NOMO-1 (cell line): ENCODE data around the gene RPGR.
A peak's percentile ranks its signal among the peaks of the same experiment; 100 is the strongest.

Experiments
- DNase-seq, 2 experiments: peaks; one replicate each; lab custom pipeline; 2025; ENCODE audit not compliant: unreplicated experiment in 2 of 2; lab: John Stamatoyannopoulos, UW

RPGR gene, protein sequence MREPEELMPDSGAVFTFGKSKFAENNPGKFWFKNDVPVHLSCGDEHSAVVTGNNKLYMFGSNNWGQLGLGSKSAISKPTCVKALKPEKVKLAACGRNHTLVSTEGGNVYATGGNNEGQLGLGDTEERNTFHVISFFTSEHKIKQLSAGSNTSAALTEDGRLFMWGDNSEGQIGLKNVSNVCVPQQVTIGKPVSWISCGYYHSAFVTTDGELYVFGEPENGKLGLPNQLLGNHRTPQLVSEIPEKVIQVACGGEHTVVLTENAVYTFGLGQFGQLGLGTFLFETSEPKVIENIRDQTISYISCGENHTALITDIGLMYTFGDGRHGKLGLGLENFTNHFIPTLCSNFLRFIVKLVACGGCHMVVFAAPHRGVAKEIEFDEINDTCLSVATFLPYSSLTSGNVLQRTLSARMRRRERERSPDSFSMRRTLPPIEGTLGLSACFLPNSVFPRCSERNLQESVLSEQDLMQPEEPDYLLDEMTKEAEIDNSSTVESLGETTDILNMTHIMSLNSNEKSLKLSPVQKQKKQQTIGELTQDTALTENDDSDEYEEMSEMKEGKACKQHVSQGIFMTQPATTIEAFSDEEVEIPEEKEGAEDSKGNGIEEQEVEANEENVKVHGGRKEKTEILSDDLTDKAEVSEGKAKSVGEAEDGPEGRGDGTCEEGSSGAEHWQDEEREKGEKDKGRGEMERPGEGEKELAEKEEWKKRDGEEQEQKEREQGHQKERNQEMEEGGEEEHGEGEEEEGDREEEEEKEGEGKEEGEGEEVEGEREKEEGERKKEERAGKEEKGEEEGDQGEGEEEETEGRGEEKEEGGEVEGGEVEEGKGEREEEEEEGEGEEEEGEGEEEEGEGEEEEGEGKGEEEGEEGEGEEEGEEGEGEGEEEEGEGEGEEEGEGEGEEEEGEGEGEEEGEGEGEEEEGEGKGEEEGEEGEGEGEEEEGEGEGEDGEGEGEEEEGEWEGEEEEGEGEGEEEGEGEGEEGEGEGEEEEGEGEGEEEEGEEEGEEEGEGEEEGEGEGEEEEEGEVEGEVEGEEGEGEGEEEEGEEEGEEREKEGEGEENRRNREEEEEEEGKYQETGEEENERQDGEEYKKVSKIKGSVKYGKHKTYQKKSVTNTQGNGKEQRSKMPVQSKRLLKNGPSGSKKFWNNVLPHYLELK

DNA sequence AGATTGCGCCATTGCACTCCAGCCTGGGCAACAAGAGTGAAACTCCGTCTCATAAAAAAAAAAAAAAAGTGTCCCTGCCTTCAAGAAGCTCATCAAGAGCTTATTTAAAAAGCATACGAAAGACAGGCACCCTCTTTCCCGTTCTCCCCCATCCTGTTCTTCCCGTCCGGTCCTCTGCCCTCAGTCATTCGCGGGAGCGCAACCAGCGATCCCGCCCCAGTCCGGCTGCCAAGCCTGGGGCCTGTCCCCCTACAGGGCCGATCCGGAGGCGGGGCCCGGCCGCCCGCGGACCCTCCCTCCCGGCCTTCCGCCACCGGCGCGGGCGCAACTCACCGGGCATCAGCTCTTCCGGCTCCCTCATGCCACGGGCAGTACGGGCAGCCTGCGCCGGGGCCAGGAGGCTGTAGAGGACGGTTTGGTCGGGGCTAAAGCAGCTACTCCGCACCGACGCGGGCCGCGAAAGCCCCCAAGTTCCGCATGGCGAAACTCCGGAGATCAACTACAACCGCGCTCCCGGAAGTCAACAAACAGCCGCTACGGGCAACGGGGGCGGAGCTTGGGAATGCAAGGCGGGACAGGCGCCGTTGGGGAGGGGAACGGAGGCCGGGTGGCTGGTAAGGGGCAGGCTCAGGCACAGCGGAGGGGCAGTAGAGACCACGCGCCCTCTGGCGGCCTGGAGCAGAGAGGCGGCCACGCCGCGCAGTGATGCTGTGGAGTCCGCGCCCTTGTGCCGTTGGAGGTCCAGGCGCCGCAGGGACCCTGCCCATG is at the start of gene RPGR:
Gene RPGR, minus strand, starts transcription at position 503 of the 768 bp plus-strand sequence. Its CDS starts 142 bp downstream, at position 361.
- peak; percentile 81 to 91 for DNase-seq

DNA sequence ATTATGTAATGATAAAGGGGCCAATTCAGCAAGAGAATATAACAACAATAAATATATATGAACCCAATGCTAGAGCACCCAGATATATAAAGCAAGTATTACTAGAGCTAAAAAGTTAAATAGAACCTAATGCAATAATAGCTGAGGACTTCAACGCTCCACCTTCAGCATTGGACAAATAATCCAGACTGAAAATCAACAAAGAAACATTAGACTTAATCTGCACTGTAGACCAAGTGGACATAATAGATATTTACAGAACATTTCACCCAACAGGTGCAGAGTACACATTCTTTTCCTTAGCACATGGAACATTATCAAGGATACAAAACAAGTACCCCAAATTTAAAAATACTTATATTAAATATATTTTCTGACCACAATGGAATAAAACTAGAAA is 49.4 kb upstream of the RPGR start:
- no peak for DNase-seq

DNA sequence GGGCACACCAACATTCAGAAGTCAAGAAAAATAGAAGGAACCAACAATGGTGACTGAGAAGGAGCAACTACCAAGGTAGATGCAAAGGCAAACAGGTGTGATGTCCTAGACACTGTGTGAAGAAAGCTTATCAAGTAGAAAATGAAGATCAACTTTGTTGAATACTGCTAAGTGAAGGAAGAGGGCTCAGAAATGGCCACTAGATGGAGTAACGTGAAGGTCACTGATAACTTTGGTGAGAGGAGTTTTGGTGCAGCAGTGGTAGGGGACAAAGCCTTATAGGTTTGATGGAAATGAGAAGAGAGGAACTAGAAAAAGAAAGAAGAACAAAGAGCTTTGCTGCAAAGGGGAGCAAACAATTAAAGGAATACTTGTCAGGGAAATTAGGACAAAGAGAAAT is 48.6 kb upstream of the RPGR start:
- peak; percentile 11 to 44 for DNase-seq

DNA sequence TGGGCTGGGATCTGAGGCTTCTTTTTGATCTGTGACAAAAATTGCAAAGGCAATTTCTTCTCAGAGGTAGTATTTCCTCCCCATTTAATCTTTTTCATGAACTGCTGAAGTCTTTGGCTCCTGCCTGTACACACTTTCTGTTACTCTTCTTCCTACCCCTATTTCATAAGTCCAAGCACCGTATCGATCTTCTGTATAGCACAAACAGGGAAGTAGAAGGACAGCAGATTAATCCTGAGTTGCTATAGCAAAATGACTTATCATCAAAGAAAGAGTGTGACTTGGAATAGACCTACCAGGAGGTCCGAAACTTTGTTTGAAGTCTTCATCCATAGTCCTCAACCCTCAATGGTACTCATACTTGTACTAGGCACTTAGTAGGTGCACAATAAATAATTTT is 47.1 kb upstream of the RPGR start:
- DNase-seq, result no peak

DNA sequence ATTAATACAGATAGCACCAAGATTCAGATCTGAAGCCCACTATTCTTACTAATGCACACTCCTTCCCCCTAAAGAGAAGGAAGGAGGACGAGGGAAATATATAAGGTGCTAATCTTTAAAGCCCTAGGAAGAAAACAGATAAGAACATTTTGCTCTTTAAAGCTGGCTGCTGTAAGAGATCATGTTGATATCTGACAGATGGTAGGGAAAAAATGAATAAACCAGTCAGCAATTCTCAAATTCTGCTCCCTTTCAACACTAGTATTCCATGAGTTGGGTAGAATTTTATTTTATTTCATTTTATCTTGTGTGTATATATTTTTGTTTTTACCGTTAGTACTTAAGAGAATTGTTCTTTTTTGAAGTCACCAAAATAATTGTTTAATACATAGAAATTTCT is 44.3 kb upstream of the RPGR start:
- no peak for DNase-seq

DNA sequence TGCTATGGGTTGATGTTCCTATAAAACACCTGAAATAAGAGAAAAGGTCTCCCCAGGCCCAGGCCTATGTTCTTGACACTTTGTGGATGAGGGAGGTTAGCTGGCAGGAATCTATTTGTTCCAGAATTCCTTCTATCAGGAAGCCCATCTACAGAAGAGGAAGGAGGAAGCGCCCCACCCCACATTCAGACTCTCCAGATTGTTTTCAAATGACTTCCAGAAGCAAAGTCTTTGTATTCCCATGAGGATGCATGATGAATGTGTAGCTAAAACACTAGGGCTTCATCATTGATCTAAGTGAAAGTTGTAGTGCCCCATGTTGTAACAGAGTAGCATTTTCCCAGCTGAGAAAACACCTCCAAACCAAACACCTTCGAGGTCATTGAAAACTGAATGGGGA is 41.5 kb upstream of the RPGR start:
- no peak for DNase-seq

DNA sequence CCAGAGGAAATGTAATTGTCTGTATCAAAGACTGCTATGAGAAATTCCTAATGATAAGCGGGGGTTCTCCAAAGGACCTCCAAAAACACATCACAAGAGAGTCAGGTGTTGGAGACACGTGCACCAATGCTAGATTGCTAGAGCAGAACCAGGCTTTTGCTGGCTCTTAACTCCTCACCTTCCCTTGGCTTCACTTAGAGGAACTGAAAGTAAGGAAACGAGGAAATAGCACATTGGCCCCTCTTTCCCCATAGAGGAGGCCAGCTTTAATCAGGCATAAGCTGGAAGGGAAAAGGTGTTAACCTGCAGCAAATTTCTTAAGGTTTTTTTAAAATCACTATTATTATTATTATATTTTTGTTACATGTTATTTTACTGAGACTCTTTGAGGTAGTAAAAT is 38.6 kb upstream of the RPGR start:
- DNase-seq, result peak; percentile 76 to 81

DNA sequence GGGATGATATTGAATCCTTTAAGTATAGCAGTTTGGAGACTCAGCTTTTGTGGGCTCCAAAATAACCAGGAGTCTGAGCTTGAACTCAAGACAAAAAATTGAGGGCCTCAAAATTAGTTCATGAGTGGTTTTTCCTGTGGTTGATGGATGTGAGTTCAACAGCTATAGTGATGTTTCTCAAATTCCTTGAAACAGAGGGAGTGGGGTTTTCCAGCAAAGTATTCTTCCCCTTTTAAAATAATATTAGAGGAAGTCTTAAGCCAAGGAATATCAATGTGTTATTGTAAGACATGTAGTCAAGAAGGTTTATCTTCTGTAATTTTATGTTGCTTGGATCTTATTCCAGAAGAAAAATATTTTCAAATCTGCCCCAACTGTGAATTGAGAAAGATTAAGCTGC is 35.7 kb upstream of the RPGR start:
- DNase-seq, result no peak

DNA sequence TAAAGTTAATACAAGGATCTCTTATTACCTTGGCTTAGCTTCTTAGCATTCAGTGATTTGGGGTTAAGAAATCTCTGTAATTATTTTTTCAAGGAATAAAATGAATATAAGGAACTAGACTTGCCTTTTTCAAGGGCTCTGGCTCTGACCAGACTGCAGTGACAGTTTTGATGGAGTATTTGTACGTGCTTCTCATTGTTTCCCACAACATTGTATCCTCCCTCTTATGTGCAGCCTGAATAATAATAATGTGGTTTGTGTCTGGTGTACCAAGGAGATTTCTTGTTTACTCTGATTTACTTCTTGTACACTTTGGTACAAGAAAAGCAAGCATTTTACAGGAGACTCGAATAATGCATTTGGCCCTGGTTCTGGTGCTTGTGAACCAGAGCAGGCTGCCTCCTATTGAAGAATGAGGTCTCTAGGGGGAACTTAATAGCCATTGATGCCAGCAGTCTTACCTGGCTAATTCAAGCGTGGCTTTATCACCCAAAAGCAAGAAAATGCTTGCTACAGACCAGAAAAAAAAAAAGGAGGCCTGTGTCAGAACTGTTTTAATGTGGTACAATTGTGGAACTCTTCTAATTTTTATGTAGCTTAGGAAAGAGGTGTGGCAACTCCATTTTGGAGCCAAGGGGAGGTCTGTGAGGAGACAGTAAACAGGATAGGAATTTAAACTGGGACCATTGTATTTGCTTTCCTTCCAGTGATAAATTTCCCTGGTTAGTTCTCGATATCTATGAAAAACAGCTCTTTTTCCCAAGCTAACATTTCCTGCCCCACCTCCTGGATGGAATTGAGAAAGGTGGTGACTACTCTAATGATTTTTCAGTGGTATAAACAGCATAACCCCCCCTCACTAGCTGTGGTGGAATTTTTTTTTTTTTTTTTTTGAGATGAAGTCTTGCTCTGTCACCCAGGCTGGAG is 30.7 kb upstream of the RPGR start:
- DNase-seq, result no peak

DNA sequence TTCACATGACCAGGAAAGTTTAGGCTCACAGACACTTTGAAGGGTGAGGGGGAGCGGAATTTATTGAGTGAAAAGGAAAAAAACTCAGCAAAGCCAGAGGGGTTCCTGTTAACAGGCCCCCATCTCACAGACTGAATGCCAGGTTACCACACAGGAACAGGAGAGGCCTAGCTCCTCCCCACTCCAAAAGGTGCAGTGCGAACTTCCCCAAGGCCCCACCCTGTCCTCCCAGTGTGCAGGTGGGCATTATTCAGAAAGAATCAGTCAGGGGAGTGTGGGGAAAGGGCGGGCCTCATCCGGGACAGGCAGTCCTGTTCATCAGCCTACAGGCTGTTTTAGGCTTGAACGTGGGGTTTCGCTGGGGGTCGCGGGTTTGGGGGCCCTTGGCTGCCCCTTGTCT is 29.1 kb upstream of the RPGR start:
- no peak for DNase-seq

DNA sequence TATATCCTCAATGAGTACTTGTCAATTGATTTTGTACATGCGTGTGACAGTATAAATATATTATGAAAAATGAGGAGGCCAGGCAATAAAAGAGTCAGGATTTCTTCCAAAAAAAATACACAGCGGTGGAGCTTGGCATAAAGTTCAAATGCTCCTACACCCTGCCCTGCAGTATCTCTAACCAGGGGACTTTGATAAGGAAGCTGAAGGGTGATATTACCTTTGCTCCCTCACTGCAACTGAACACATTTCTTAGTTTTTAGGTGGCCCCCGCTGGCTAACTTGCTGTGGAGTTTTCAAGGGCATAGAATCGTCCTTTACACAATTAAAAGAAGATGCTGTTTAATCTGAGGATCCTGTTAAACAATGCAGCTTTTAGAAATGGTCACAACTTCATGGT is 25.1 kb upstream of the RPGR start, which contains the start of gene OTC:
Gene OTC, plus strand, starts transcription at position 243 of the 400 bp plus-strand sequence. Its CDS starts 93 bp downstream, at position 336.
- no peak for DNase-seq

DNA sequence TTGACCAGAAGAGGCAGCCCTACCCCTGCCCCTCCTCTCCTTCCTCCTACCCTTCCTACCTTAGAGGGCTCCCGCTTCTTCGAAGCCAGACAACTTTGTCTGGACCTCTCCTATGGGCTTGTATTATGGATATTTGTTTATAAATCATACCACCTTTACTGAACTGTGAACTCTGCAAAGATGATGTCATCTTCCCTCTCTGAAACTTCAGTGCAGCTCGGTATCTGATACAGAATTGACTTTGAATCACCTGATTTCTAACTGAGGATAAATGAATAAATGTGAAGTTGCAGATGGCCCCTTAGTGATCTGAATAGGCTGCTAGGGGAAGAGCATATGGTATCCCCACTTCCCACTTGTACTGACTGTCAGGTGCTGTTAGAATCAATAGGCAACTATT is 24.0 kb upstream of the RPGR start:
- no peak for DNase-seq

DNA sequence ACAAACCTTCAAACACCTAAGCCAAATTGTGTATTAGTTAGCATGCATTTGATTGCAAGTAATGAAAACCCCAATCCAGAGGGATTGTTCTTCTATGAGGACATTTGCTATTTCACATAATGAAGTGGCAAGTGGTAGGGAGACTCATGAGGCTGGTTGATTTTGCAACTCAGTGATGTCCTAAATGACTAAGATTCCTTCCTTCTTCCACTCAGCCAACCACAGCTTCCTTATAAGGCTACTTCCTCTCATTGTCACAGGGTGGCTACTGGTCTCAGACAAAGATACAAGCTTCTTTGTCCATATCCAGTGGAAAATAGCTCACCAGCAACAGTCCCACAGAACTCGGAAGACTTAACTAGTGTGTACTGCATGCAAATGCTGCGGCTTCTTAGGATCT is 19.8 kb upstream of the RPGR start:
- DNase-seq, result peak; percentile 48 to 90

DNA sequence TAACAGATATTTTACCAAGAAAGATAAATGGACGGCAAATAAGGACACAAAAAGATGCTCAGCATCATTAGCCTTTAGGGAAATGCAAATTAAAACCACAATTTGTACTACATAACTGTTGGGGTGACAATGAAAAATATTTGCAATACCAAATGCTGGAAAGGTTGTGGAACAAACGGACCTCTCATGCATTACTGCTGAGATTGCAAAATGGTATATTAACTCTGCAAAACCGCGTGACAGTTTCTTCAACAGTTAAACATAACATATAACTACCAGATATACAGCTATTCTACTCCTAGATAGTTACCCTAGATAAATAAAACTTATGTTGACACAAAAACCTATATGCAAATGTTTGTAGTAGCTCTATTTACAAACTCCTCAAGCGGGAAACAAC is 18.8 kb upstream of the RPGR start:
- no peak for DNase-seq

DNA sequence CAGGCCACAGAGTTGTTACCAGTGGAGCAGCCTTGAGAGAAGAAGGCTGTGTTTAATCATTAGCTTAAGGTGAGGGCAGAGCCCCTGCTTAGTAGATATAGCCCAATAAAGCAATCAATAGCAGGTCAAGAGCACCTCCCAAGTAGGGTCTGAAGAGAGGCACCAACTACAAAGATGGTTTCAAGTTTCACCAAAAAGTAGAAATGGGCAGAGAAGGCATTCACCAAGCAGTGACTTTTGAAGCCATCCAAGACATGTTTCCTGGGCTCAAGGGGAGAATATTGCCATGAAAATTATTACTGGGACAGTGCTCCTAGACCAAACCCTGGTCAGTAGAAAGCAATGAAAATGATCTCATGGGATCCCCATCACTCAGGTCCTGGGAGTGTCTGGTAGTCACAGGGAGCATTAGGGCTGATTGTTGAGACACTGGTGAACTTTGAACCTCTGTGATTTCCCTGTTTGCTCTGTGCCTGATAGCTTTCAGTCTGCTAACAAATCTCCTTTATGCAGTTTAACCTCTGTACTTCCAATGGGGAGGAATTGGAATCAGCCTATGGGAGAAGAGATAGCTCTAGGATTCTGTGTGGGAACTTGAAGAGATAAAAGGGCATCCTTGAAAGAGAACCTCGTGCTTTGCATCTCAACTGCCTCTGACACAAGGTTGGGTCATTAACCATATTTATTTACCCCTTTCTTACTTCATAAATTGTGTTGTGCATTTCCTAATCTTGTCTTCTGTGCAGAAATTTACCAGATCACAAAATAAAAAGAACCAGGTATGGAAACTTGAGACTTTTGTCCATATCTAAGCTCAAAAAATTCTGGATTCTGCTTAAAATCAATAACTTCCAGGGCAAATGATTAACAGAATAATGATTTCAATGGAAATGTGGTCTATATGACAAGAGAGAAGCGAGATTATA is 15.8 kb upstream of the RPGR start:
- no peak for DNase-seq

DNA sequence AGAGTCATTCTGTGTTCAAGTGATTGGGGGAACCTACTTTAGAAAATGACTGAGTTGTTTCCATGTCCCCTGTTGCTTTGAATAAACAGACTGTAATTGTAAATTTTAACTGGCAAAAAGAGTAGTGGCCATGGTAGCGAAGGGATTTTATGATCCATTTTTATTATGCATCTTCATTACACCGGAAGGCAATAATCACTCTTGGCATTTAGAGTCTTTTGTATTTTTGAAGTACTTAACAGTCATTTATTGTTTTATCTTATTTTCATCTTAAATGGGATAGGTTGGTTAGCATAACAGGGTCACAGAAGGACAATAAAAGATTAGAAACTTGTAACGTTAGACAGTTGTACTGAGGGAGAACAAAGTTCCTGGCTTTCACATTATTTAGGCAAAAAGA is 14.1 kb upstream of the RPGR start:
- DNase-seq, result no peak

DNA sequence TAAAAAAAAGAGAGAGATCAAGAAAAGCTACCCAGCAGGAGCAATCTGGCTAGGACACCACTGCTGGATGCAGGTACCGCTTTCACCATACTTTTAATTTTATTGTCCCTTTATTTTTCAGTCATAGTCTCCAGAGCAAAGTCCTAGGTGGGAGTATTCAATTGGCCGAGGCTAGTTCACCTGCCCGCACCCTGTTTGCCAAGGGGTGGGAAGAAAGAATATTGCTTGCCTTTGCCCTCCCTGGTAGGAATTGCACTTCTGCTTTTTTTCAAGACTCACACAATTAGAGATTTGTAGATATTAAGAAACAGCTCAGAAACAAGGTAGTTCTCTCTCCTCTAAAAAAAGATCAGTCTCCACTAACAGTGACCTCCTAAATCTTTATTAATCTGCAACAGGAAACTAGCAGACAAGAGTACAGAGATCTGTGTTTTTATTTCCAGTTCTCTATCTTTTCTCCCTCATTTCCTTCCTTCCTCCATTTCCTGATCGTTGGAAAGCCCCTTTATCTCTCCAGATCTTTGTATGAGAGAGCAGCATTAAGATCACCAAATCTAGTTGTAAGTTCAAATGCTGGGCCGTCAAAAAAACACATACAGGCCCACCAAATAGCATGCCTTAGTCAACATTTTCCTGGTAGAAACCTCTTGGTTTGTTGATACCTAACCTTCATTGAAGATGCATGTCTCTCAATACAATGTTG is 9.4 kb upstream of the RPGR start:
- DNase-seq, result peak; percentile 10 to 49

DNA sequence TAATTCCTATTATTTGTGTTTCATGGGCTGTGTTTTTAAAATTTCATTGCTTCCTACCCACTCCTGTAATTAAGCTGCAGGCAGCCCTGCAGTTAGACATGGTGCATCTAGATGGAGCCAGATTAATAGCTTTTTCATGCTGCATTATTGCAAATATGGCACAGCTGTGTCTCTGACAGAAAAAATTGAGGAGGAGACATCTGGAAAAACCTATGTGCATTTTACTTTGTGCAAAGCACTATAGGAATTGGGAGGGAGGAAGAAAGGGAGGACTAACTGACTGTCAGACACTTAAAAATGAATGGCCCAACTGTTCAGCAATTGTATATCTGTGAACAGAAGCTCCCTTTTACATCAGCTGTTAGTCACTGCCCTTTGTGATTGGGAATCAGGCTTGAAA is 8.1 kb upstream of the RPGR start:
- DNase-seq, result no peak
